ENCODE data around the gene WNK3. TPM values are rescaled to one million over a fixed set of nuclear protein-coding genes. Genes with fewer than 3 reads are reported as not detected.

The WNK3 gene
- polyA plus RNA-seq, 1 donor (not counting 4 experiments of a cell fraction or from before 2014, with no cell fraction given) = 0.26 TPM

GRCh38 chrX:54172455-54172854 lies 185.4 kb downstream of the WNK3 start:
- H3K4me2 ChIP-seq (ENCODE audit: control insufficient read depth, extremely low read depth, insufficient read depth, low read depth, low read length) = no peak overlapping the region
- no peak overlapping the region for H3K27ac ChIP-seq (ENCODE audit: control insufficient read depth, insufficient read depth, low read length)
- no peak overlapping the region for H2AFZ ChIP-seq (ENCODE audit: control insufficient read depth, low read length)
- H3K9me3 ChIP-seq (ENCODE audit: control insufficient read depth, low read depth, low read length) = no peaks in the 10 kb centered on the region
- H4K20me1 ChIP-seq (ENCODE audit: control insufficient read depth, extremely low read depth, insufficient read depth, low read length) = no peaks in the 10 kb centered on the region
- no peaks in the 10 kb centered on the region for H3K36me3 ChIP-seq (ENCODE audit: control insufficient read depth in 2 of 2, extremely low read depth in 1 of 2, insufficient read depth in 2 of 2, low read length in 2 of 2)
- DNase-seq (ENCODE audit: low read depth, low spot score) = no peak
- dilution Hi-C loops (cut with MboI; ENCODE audit: extremely low pct_ligation_motif_present, low sequenced_read_pairs) = no loop called here
- H3K79me2 ChIP-seq (ENCODE audit: control insufficient read depth, insufficient read depth, low read length) = peaks cover 32% of the 10 kb centered on the region
- peaks cover 3% of the 10 kb centered on the region for H3K4me1 ChIP-seq (ENCODE audit: control insufficient read depth, extremely low read depth, insufficient read depth, low read length)
- H3K9ac ChIP-seq (ENCODE audit: control insufficient read depth, extremely low read depth, insufficient read depth, low read length) = no peak overlapping the region
- H3K9me1 ChIP-seq (ENCODE audit: control insufficient read depth, extremely low read depth, insufficient read depth, low read length) = no peaks in the 10 kb centered on the region
- TF ChIP-seq CTCF (optimal IDR thresholded peaks at IDR 0.05 in 1 of 3, IDR thresholded peaks at IDR 0.05 in 1 of 3, conservative IDR thresholded peaks at IDR 0.05 in 1 of 3; ENCODE audit: extremely low read depth in 1 of 3, insufficient read depth in 2 of 3, low read length in 3 of 3) = no peak
- no peak for TF ChIP-seq EZH2 (IDR thresholded peaks at IDR 0.05; ENCODE audit: low read length)
- H3K27me3 ChIP-seq (ENCODE audit: control insufficient read depth, extremely low read depth, insufficient read depth, low read length) = no peaks in the 10 kb centered on the region
- no peak for FAIRE-seq
- H3K4me3 ChIP-seq (ENCODE audit: control insufficient read depth in 2 of 3, extremely low read depth in 1 of 3, insufficient read depth in 2 of 3, low read depth in 1 of 3, low read length in 3 of 3) = no peak overlapping the region

GRCh38 chrX:54171527-54172250 lies 186.2 kb downstream of the WNK3 start:
- no peak for DNase-seq (ENCODE audit: low read depth, low spot score)
- H3K4me3 ChIP-seq (ENCODE audit: control insufficient read depth in 2 of 3, extremely low read depth in 1 of 3, insufficient read depth in 2 of 3, low read depth in 1 of 3, low read length in 3 of 3) = no peak overlapping the region
- H2AFZ ChIP-seq (ENCODE audit: control insufficient read depth, low read length) = no peak overlapping the region
- H3K4me1 ChIP-seq (ENCODE audit: control insufficient read depth, extremely low read depth, insufficient read depth, low read length) = no peaks in the 10 kb centered on the region
- no peaks in the 10 kb centered on the region for H4K20me1 ChIP-seq (ENCODE audit: control insufficient read depth, extremely low read depth, insufficient read depth, low read length)
- FAIRE-seq = no peak
- no peaks in the 10 kb centered on the region for H3K9me1 ChIP-seq (ENCODE audit: control insufficient read depth, extremely low read depth, insufficient read depth, low read length)
- TF ChIP-seq EZH2 (IDR thresholded peaks at IDR 0.05; ENCODE audit: low read length) (no peak), CTCF (optimal IDR thresholded peaks at IDR 0.05 in 1 of 3, IDR thresholded peaks at IDR 0.05 in 1 of 3, conservative IDR thresholded peaks at IDR 0.05 in 1 of 3; ENCODE audit: extremely low read depth in 1 of 3, insufficient read depth in 2 of 3, low read length in 3 of 3) (no peak)
- H3K79me2 ChIP-seq (ENCODE audit: control insufficient read depth, insufficient read depth, low read length) = peaks cover 25% of the 10 kb centered on the region
- dilution Hi-C loops (cut with MboI; ENCODE audit: extremely low pct_ligation_motif_present, low sequenced_read_pairs) = no loop called here
- H3K27ac ChIP-seq (ENCODE audit: control insufficient read depth, insufficient read depth, low read length) = no peak overlapping the region
- no peaks in the 10 kb centered on the region for H3K36me3 ChIP-seq (ENCODE audit: control insufficient read depth in 2 of 2, extremely low read depth in 1 of 2, insufficient read depth in 2 of 2, low read length in 2 of 2)
- H3K9ac ChIP-seq (ENCODE audit: control insufficient read depth, extremely low read depth, insufficient read depth, low read length) = no peak overlapping the region
- no peak overlapping the region for H3K4me2 ChIP-seq (ENCODE audit: control insufficient read depth, extremely low read depth, insufficient read depth, low read depth, low read length)
- H3K27me3 ChIP-seq (ENCODE audit: control insufficient read depth, extremely low read depth, insufficient read depth, low read length) = no peaks in the 10 kb centered on the region
- no peaks in the 10 kb centered on the region for H3K9me3 ChIP-seq (ENCODE audit: control insufficient read depth, low read depth, low read length)
